Measurements from ENCODE around the gene GLI3. TPM values are rescaled to one million over a fixed set of nuclear protein-coding genes. Genes with fewer than 3 reads are reported as not detected.

Gene GLI3
- total RNA-seq, 1 experiment from 2014 or later = not detected

GRCh38 chr7:42104694-42105093, 132.3 kb downstream of the GLI3 start:
- Histone ChIP-seq H3K36me3 (ENCODE audit: low read depth) (no peaks in the 10 kb centered on the region), H4K20me1 (ENCODE audit: insufficient read depth) (no peaks in the 10 kb centered on the region), H3K4me3 (no peak overlapping the region), H3F3A (ENCODE audit: insufficient read depth, low read depth) (no peaks in the 10 kb centered on the region), H3K9me2 (ENCODE audit: insufficient read depth) (no peaks in the 10 kb centered on the region), H3K9me3 (ENCODE audit: insufficient read depth, low read depth) (no peaks in the 10 kb centered on the region), H3K4me1 (replicated peaks; ENCODE audit: insufficient read depth) (no peaks in the 10 kb centered on the region), H3K4me2 (no peak overlapping the region), H3K27me3 (ENCODE audit: insufficient read depth, low read depth) (peaks cover 78% of the 10 kb centered on the region), H3K27ac (no peak overlapping the region), H2AFZ (no peak overlapping the region), H3K79me2 (ENCODE audit: low read depth) (no peaks in the 10 kb centered on the region)
- CTCF ChIA-PET = no interaction called here
- POLR2A ChIA-PET (ENCODE audit: unreplicated experiment) = no interaction called here
- TF ChIP-seq CTCF (conservative IDR thresholded peaks at IDR 0.05) = no peak
- no peak for TF ChIP-seq EZH2 (IDR thresholded peaks at IDR 0.05; ENCODE audit: low read depth)
- intact Hi-C loops (cut with micrococcal nuclease; ENCODE audit: unreplicated experiment) = no loop called here
- BruUV-seq (replicated peaks) = no TSS peak
- no peak for DNase-seq

GRCh38 chr7:42104231-42104630, 132.8 kb downstream of the GLI3 start:
- CTCF ChIA-PET = no interaction called here
- DNase-seq = no peak
- peaks cover 75% of the 10 kb centered on the region for H3K27me3 ChIP-seq (ENCODE audit: insufficient read depth, low read depth)
- intact Hi-C loops (cut with micrococcal nuclease; ENCODE audit: unreplicated experiment) = no loop called here
- no peak overlapping the region for H3K4me3 ChIP-seq
- no peaks in the 10 kb centered on the region for H3F3A ChIP-seq (ENCODE audit: insufficient read depth, low read depth)
- no peak overlapping the region for H2AFZ ChIP-seq
- TF ChIP-seq CTCF (conservative IDR thresholded peaks at IDR 0.05) = no peak
- TF ChIP-seq EZH2 (IDR thresholded peaks at IDR 0.05; ENCODE audit: low read depth) = no peak
- POLR2A ChIA-PET (ENCODE audit: unreplicated experiment) = no interaction called here
- H3K9me3 ChIP-seq (ENCODE audit: insufficient read depth, low read depth) = no peaks in the 10 kb centered on the region
- H4K20me1 ChIP-seq (ENCODE audit: insufficient read depth) = no peaks in the 10 kb centered on the region
- no peaks in the 10 kb centered on the region for H3K36me3 ChIP-seq (ENCODE audit: low read depth)
- H3K9me2 ChIP-seq (ENCODE audit: insufficient read depth) = no peaks in the 10 kb centered on the region
- no peaks in the 10 kb centered on the region for H3K4me1 ChIP-seq (replicated peaks; ENCODE audit: insufficient read depth)
- no peak overlapping the region for H3K4me2 ChIP-seq
- no TSS peak for BruUV-seq (replicated peaks)
- H3K79me2 ChIP-seq (ENCODE audit: low read depth) = no peaks in the 10 kb centered on the region
- H3K27ac ChIP-seq = no peak overlapping the region

DNA sequence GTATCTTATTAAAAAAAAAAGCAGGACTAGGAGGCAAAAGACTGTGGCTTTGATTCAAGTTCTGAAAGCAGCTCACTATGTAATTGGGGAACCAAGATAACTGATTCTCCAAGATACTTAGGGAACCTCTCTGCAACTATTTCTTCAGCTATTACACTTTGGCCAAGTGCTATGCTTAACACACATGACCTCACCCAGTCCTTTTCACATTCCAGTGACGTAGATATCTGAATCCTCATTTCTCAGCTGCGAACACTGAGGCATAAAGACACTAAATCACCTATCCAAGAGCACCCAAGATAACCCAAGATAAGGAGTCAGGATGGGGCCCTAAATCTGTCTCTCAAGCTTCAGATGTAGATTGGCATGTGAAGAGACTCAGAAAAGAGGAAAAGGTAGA, 133.6 kb downstream of the GLI3 start:
- Histone ChIP-seq H3K4me2 (no peak overlapping the region), H3K9me3 (ENCODE audit: insufficient read depth, low read depth) (no peaks in the 10 kb centered on the region), H3K27ac (no peak overlapping the region), H3F3A (ENCODE audit: insufficient read depth, low read depth) (no peaks in the 10 kb centered on the region), H3K9me2 (ENCODE audit: insufficient read depth) (no peaks in the 10 kb centered on the region), H4K20me1 (ENCODE audit: insufficient read depth) (no peaks in the 10 kb centered on the region), H3K36me3 (ENCODE audit: low read depth) (no peaks in the 10 kb centered on the region), H3K27me3 (ENCODE audit: insufficient read depth, low read depth) (peaks cover 75% of the 10 kb centered on the region), H2AFZ (no peak overlapping the region), H3K79me2 (ENCODE audit: low read depth) (no peaks in the 10 kb centered on the region), H3K4me3 (no peak overlapping the region), H3K4me1 (replicated peaks; ENCODE audit: insufficient read depth) (no peaks in the 10 kb centered on the region)
- intact Hi-C loops (cut with micrococcal nuclease; ENCODE audit: unreplicated experiment) = no loop called here
- ChIA-PET CTCF (no interaction called here), POLR2A (ENCODE audit: unreplicated experiment) (no interaction called here)
- no peak for TF ChIP-seq EZH2 (IDR thresholded peaks at IDR 0.05; ENCODE audit: low read depth)
- no peak for TF ChIP-seq CTCF (conservative IDR thresholded peaks at IDR 0.05)
- no peak for DNase-seq
- no TSS peak for BruUV-seq (replicated peaks)
